22Rv1 (cell line): Measurements from ENCODE around the gene ZNF841.
"Not testable (repeated sequence)": the region's sequence is repeated elsewhere in the genome, so short reads cannot be mapped to it uniquely, and the experiment has no call there.

Experiments used
- H3K27ac ChIP-seq: fragments of 450-650 bp; 2 replicates; pipeline ENCODE4 v1.5.1; 2017
- CTCF ChIP-seq: fragments of 450-650 bp; IDR thresholded peaks from 2 replicates; pipeline ENCODE4 v1.5.1; 2017; ENCODE audit warnings: mild to moderate bottlenecking
- ZFX ChIP-seq: fragments of 450-650 bp; IDR thresholded peaks from 2 replicates; pipeline ENCODE4 v1.6.1; 2017; ENCODE audit warnings: antibody characterized with exemption, borderline replicate concordance

The ZNF841 gene

GRCh38 chr19:52066258-52066863, 29.2 kb downstream of the ZNF841 start:
- no peak for TF ChIP-seq CTCF
- TF ChIP-seq ZFX = no peak
- H3K27ac ChIP-seq = no peak overlapping the region

GRCh38 chr19:52065399-52065798, 30.2 kb downstream of the ZNF841 start:
- TF ChIP-seq CTCF (no peak), ZFX (no peak)
- no peak overlapping the region for H3K27ac ChIP-seq

GRCh38 chr19:52056480-52056879, 39.1 kb downstream of the ZNF841 start:
- H3K27ac ChIP-seq = not testable (repeated sequence)

GRCh38 chr19:52051736-52052135, 43.8 kb downstream of the ZNF841 start:
- not testable (repeated sequence) for H3K27ac ChIP-seq

GRCh38 chr19:52048555-52049501, 46.7 kb downstream of the ZNF841 start, which contains the start of gene ZNF432:
ZNF432 (minus strand) TSS chr19:52048838; CDS start chr19:52046868, 1,970 bp downstream.
- TF ChIP-seq CTCF (no peak), ZFX (no peak)
- peak within 1 kb of the TSS; percentile 69 for H3K27ac ChIP-seq

- TF ChIP-seq ZFX (no peak), CTCF (no peak)
- no peak overlapping the region for H3K27ac ChIP-seq
These were observed 56.4 kb downstream of the ZNF841 start for GRCh38 chr19:52039169-52039568.

GRCh38 chr19:52034051-52034728, 61.4 kb downstream of the ZNF841 start:
- no peak for TF ChIP-seq CTCF
- no peak for TF ChIP-seq ZFX
- H3K27ac ChIP-seq = no peak overlapping the region

- TF ChIP-seq ZFX = no peak
- TF ChIP-seq CTCF = no peak
- H3K27ac ChIP-seq = peak overlapping the region; percentile 87
These were observed 66.8 kb downstream of the ZNF841 start for GRCh38 chr19:52028780-52029123.
